Activated CD8-positive, alpha-beta memory T cell treated with anti-CD3 and anti-CD28 coated beads, Interleukin-2, amount 50 U/mL, for 4 hours (primary cell): ENCODE results near the gene OR2S2.
"Not testable (repeated sequence)": the region's sequence is repeated elsewhere in the genome, so short reads cannot be mapped to it uniquely, and the experiment has no call there.

ENCODE experiments used
- DNase-seq: peaks from one replicate; pipeline ENCODE4 v3.0.0-alpha.2; 2020

The OR2S2 gene

GRCh38 chr9:35932735-35933134 lies 25.2 kb downstream of the OR2S2 start:
- DNase-seq: no peak

DNA sequence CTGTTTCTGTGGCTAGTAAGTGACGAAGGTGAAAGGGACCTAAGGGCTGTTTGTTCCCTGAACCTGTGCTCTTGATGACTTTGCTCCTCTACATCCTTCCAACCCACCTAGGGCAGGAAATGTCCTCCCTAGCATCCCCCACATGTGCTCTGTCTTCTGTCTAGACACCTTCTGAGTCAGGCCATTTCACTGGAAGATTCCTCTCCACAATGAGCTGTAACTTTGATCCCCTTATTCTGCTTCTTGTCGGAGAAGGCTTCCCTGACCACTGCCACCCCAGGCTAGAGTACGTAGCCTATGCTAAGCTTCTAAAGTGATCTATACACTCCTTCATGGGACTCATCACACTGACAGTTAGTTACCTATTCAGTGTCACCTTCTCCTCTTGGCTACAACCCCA lies 27.0 kb downstream of the OR2S2 start:
- DNase-seq: no peak

- DNase-seq: no peak
Observed at GRCh38 chr9:35930521-35930920, 27.4 kb downstream of the OR2S2 start.

- DNase-seq: no peak
Observed at GRCh38 chr9:35929453-35929718, 28.6 kb downstream of the OR2S2 start.

DNA sequence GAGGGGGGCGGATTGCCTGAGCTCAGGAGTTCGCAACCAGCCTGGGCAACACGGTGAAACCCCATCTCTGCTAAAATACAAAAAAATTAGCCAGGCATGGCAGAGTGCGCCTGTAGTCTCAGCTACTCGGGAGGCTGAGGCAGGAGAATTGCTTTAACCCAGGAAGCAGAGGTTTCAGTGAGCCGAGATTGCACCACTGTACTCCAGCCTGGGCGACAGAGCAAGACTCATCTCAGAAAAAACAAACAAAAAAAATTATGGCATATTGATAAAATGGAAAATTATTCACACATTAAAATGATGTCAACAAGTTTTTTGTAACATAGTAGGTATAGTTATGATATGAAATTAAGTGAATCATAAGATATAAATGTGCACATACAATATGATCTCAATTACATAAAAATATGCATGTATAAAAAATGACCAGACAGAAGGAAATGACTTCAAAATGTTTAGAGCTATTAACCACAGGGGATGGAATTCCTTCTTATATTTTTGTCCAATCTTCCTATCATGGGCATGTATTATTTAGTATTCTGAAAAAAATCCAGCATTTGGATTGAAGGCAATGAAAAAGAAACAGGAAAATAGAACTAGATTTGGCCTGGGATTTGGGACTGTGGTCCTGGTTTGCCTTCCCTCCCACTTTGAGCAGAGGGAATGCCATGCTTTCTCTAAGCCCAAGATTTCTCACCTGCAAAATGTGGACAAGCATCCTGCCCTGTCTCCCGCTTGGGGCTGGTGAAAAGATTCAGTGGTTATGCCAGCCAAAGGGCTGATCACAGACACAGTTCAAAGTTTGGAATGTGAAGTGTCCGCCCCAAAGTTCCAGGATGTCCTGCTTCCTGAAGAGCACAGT lies 29.1 kb downstream of the OR2S2 start:
- DNase-seq: no peak

GRCh38 chr9:35923927-35924763 lies 33.8 kb downstream of the OR2S2 start:
- no peak for DNase-seq

DNA sequence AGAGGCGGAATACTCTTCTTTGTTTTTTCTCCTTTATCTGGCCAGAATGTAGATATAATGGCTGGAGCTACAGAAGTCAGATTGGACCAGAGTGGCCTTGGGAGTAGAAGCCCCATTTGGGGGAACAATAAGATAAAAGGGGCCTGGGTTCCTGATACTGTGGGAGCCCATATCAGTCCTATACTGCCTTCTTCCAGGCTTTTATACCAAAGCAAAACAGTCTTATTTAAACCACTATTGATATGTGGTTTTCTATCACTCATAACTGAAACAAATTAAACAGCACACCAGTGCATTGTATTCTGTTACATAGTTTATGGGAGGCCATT lies 34.4 kb downstream of the OR2S2 start:
- DNase-seq: no peak

DNA sequence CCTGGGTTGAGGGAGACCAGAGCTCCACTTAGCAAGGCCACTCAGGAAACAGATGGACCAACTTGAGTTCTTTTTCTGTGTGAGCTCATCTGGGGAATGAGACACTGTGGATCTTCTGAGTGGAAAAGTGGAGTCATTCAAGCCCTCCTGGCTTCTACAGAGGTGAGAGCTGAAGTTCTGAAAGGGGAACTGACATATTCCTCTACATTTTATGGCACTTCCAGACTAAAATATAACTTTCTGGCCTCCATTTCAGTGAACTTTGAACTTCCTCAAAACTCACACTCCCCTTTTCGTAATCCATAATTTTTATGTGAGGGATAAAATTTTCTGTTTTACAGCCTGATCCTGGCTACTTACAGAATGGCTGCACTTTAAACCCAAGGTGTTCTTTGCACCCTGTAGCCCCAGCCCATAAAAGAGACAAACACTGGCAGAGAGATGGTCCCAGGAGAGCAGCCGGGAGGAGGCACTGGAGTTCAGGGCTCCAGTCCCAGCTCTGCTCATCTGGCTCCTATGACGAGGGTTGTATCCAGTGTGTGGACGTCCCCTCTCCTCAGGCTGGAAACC lies 37.8 kb downstream of the OR2S2 start:
- DNase-seq: no peak

DNA sequence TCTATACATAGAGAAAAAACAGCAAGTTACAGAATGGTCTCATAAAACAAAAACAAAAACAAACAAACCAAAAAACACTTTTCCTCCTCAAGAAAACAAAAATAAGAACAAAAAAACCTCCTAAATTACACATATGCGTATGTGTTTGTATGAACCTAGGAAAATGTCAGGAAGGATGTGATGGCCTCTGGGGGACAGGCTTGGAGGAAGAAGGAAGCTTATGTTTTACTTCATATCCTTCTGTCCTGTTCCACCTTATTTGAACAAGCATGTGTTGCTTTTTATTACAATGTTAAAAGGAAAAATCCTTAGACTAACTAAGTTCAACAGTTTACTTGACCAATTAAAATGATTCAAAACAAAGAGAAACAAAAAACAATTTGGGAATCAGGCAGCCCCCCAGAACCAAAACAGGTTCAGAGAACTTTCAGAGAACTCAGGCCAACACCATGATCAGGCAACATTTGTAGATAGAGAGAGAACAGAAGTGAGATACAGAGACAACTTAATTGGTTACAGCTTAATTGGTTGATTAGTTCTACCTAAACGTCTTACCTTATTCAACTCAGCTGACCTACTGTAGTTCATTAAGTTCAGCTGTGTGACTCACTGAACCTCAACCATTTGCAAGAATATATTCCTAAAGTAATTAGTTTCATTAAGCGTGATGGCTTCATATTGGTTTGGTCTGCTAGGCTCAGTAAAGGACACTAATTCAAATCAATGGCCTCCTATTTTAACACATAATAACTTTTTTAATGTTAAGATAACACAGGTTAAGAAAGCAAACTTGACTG lies 38.5 kb downstream of the OR2S2 start:
- no peak for DNase-seq

- no peak for DNase-seq
Observed at GRCh38 chr9:35918780-35919179, 39.2 kb downstream of the OR2S2 start.

DNA sequence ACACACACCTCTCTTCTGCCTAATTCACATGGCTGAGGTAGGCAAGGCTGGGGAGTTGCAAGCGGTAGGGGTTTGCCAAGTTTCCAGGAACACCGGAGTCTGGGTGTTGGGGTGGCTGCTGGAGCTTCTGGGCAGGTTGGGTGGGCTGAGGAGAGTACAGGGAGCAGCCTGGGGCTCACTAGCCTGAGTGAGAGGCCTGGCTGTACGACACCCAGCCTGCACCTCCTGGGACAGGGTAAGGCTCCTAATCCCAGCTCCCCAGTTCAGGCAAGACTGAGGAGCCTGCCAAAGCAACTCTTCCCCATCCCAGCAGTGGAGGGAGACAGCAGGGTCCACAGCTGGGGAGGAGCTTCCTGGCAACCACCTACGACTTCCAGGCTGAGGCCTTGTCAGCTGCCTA lies 40.7 kb downstream of the OR2S2 start:
- DNase-seq: no peak

- no peak for DNase-seq
Observed at GRCh38 chr9:35915681-35916294, 42.2 kb downstream of the OR2S2 start.

- no peak for DNase-seq
Observed at GRCh38 chr9:35914301-35914807, 43.6 kb downstream of the OR2S2 start.

GRCh38 chr9:35913429-35913828 lies 44.5 kb downstream of the OR2S2 start:
- DNase-seq: not testable (repeated sequence)

DNA sequence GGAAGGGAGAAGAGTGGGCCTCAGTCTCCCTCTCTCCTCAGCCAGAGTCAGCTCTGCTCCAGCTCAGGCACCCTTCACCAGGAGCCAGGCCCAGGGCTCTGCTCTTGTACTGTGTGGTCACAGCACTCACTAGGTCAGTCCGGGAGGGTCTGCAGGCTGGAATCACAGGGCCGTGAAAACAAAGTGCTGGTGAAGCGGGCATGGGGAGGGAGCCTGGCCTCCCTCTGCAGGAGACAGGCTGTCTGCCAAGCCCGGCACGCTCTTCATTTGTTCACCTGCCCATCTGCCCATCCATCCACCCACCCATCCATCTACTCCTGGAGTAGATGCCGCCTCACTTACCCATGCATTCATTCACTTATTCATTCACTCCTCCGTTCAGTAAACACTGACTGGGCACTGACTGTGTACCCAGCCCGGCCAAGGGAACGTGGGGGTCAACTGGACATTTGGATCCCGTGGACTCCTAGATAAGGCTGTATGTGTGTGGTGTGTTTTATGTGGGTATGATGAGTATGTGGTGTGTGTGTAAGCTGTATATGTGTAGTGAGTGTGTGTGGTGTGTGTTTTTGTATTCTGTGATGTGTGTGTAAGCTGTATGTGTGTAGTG lies 45.1 kb downstream of the OR2S2 start:
- DNase-seq: no peak

GRCh38 chr9:35911690-35912089 lies 46.3 kb downstream of the OR2S2 start:
- no peak for DNase-seq

DNA sequence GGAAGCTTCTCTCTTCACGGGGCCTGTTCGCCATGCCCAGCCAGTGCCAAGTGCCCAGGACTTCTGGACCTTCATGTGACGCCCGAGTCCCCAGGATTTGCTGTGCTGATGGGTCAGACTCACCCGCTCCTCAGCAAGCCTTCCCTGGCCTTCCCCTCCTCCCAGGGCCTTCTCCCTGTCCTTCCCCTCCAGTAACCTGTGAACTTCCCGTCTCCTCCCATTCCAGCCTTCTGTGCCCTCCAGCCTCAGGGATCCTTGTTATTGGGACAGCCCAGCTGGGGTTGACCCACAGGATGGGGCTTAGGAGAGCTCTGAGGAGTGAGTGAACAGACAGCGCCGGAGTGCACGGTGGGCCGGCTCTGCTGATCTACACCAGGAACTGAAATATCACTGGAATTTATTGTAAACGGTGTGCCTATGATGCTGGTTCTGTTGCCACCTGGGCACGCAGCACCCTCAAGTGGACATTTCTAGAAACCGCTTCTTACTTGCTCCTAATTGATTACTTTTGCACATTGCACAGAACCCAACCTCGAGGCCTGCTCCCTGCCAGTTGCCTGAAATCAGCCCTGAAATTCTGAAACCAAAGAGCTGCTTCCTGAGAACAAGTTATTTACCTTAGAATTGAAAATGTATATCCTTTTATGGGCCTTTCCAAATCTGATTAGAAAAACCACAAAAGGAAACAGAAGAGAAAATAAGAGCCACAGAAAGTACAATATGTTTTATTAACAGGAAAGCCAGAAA lies 47.2 kb downstream of the OR2S2 start:
- peak; percentile 34 for DNase-seq

DNA sequence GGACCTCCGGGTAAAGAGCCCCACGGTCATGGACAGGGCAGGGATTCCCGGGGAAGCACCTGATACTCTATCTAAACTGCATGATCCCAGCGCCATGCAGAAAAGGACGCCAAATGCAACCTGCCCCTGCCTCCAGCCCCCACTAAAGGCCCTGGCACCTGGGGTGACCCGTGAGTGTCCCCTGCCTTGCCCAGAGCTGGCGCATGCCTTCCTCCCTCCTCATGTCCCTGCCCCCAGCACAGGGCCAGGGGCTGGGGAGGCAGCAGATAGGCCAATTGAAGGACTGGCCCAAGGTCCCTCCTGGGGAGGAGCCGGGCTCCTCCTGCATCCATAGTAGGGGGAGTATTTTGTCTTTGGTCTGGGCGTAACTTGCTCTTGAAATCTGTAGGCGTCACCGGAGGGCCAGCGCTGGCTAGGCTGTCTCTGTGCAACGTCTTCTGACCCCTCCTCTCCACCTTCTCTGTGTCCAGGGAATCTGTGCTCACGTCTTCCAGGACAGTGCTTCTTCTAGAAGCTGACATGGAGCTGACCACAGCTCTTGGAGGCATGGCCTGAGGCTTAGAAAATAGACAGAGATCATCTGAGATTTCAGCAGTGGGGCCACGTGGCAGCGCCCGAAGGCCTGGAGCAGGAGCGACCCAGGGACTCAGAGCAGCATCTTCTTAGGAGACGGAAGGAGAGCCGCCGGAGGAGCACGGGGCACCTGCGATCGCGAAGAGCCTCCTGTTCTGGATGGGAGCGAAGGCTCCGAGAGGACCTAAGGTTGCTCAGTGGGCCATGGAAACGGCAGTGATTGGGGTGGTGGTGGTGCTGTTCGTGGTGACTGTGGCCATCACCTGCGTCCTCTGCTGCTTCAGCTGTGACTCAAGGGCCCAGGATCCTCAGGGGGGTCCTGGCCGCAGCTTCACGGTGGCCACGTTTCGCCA lies 48.0 kb downstream of the OR2S2 start:
- no peak for DNase-seq

DNA sequence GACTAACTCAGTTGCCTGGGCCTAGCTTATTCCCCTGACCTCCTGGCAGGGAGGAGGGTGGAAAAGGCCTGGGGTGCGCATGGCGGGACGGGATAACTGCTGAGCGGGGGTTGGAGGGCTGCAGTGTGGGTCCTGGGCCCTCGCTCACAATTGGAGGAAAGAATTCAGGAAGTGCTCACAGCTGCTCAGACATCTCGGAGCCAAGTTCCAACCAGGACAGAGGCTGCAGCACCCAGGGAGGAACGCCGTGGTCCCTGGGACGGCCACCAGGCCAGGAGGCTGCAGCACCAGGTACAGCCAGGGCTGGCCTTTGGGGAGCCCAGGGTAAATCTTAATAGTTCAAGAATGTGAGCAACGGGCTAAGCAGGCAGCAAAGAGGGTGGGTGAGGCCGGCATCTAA lies 48.7 kb downstream of the OR2S2 start, which contains the start of gene SPAAR:
TSS of gene SPAAR (plus strand) at position 217 of the 400 bp plus-strand sequence. CDS start 974 bp downstream, outside the sequence.
- DNase-seq: no peak

DNA sequence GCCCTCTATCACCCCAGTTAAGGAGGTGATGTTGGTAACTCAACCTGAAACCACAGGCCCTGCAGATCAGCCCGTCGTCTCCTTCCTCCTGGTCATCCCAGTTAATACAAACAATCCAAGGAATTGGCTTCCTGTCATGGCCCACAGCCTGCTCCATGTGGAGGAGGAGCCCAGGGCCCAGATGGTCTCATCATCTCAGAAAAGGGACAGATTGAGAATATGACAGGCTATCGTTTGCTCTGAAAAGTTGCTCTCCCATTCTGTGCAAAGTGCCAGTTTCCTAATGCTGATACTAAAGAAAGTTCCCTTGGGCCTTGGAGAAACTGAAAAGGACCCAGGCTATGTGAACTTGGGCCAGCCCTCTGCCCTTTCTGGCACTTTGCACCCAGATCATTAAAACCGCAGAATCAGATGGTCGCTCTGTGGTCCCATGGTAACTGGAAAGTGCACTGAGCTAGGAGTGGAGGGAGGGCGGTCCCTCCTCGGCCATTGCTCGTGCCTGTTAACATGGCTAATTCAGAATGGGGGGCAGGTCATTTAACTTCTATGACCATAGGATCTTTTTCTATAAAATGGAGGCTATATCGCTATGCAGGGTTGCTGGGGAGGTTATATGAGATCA lies 49.3 kb downstream of the OR2S2 start:
- DNase-seq: no peak
